ENCODE results near the gene GALNT9.

Gene GALNT9

DNA sequence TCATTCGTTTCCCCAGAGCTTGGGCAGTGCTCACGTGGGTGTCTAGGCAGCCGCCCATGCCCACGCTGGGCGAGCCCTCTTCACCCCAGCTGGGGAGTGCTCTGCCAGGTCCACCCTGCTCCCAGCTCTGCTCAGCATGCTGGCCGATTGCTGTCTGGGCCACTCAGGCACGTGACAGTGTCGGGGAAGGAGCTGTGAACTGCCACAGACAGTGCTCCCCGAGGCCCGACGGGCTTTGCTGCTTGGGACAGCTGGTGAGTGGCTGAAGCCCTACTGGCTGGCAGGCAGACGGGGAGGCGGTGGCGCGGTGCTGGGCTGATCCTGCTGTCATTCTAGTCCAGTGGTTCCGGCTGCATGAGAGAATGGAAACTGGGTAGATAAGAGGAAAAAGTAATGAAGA, 169.4 kb downstream of the GALNT9 start:
- Histone ChIP-seq H3K27ac (ENCODE audit: low read length) (no peak overlapping the region), H3K27me3 (ENCODE audit: control insufficient read depth, insufficient read depth, low read length) (peaks cover 31% of the 10 kb centered on the region), H3K4me3 (ENCODE audit: low read length) (no peak overlapping the region), H3K9me3 (ENCODE audit: control insufficient read depth, low read depth, low read length) (no peaks in the 10 kb centered on the region), H3K9ac (ENCODE audit: low read length) (no peak overlapping the region), H3K36me3 (ENCODE audit: control insufficient read depth, low read depth, low read length) (no peaks in the 10 kb centered on the region), H3K4me1 (ENCODE audit: control insufficient read depth, low read depth, low read length) (no peaks in the 10 kb centered on the region)

DNA sequence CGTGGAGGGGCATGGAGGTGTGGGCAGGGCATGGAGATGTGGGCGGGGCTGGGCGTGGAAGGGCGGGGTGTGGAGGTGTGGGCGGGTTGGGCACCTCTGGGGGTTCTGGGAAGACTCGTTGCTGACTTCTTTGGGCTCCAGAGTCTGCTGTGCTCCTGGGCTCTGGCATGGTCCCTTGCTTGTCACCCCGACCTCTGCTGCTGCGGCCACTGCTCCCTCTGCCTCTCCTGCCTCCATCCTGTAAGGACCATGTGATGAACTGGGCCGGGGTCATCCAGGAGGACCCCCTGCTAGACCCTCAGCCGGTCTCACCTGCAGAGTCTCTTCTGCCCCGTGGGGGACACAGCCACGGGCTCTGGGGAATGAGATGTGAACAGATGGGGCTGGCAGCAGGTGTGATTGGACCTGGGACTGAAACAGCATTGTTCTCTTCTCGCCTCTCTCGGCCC, 169.8 kb downstream of the GALNT9 start:
- Histone ChIP-seq H3K36me3 (ENCODE audit: control insufficient read depth, low read depth, low read length) (no peaks in the 10 kb centered on the region), H3K9ac (ENCODE audit: low read length) (no peak overlapping the region), H3K9me3 (ENCODE audit: control insufficient read depth, low read depth, low read length) (no peaks in the 10 kb centered on the region), H3K4me3 (ENCODE audit: low read length) (no peak overlapping the region), H3K27me3 (ENCODE audit: control insufficient read depth, insufficient read depth, low read length) (peaks cover 34% of the 10 kb centered on the region), H3K27ac (ENCODE audit: low read length) (no peak overlapping the region), H3K4me1 (ENCODE audit: control insufficient read depth, low read depth, low read length) (no peaks in the 10 kb centered on the region)

DNA sequence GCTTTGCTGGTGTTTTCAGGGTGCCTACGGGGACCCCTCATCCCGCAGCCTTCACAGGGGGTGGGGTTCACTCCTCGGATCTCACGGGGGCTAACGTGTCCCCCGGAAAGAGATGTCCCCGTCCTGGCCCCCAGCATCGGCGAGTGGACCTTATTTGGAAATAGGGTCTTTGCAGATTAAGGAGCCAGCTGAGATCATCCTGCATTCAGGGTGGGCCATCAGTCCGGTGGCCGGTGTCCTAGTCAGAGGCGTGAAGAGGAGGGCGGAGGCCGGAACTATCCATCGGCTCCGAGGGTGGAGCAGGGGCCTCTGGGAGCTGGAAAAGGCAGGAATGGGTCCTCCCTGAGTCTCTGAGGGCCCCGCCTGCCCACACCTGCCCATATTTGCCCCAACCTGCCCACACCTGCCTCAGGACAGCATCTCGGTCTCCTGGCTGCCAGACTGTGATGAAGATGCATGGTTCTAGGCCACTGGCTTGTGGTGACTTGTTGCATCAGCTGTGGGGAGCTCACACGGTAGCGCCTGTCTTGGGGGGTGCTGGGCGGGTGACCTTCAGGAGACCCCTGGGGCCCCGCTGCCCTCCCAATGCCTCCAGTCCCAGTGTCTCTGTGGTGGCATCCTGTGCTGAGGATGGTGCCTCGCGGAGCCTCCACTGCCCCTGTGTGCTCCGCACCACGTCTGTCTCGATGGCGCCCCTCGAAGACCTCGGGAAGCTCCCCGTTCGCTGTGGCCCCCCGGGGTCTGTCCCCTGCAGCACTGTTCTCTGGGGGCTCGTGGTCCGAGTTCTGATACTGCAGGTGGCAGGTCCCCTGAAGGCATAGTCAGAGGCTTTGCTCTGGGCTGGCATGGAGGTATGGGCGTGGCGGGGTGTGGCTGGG, 170.5 kb downstream of the GALNT9 start:
- no peak overlapping the region for H3K4me3 ChIP-seq (ENCODE audit: low read length)
- H3K27me3 ChIP-seq (ENCODE audit: control insufficient read depth, insufficient read depth, low read length) = peaks cover 33% of the 10 kb centered on the region
- H3K27ac ChIP-seq (ENCODE audit: low read length) = no peak overlapping the region
- H3K9me3 ChIP-seq (ENCODE audit: control insufficient read depth, low read depth, low read length) = no peaks in the 10 kb centered on the region
- no peak overlapping the region for H3K9ac ChIP-seq (ENCODE audit: low read length)
- no peaks in the 10 kb centered on the region for H3K4me1 ChIP-seq (ENCODE audit: control insufficient read depth, low read depth, low read length)
- H3K36me3 ChIP-seq (ENCODE audit: control insufficient read depth, low read depth, low read length) = no peaks in the 10 kb centered on the region

DNA sequence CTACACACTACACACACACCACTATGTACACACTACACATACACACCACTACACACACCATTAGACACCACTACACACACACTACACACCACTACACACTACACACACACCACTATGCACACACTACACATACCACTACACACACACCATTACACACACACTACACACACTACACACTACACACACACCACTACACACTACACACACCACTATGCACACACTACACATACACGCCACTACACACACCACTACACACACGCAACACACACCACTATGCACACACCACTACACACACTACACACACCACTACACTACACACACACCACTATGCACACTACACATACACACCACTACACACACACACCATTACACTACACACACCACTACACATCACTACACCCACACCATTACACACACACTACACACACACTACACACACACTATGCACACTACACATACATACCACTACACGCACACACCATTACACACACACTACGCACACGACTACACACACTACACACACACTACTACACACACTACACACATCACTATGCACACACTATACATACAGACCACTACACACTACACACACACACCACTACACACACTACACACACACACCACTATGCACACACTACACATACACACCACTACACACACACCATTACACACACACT, 171.5 kb downstream of the GALNT9 start:
- H3K4me3 ChIP-seq (ENCODE audit: low read length) = no peak overlapping the region
- no peak overlapping the region for H3K9ac ChIP-seq (ENCODE audit: low read length)
- H3K36me3 ChIP-seq (ENCODE audit: control insufficient read depth, low read depth, low read length) = no peaks in the 10 kb centered on the region
- H3K4me1 ChIP-seq (ENCODE audit: control insufficient read depth, low read depth, low read length) = no peaks in the 10 kb centered on the region
- peaks cover 22% of the 10 kb centered on the region for H3K27me3 ChIP-seq (ENCODE audit: control insufficient read depth, insufficient read depth, low read length)
- H3K9me3 ChIP-seq (ENCODE audit: control insufficient read depth, low read depth, low read length) = no peaks in the 10 kb centered on the region
- H3K27ac ChIP-seq (ENCODE audit: low read length) = no peak overlapping the region

DNA sequence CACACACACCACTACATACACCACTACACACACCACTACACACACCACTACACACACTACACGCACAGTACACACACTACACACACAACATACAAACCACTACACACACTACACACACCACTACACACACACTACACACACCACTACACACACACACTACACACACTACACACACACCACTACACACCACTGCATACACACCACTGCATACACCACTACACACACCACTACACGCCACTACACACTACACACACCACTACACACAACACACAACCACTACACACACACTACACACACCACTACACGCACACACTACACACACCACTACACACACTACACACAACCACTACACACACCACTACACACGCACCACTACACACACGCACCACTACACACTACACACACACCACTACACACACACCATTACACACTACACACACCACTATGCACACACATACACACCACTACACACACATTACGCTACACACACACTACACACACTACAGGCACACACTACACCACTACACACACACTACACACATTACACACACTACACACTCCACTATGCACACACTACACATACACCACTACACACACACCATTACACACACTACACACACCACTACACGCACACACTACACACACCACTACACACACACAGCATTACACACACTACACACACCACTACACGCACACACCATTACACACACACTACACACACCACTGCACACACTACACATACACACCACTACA, 172.6 kb downstream of the GALNT9 start:
- H3K4me3 ChIP-seq (ENCODE audit: low read length) = no peak overlapping the region
- peaks cover 11% of the 10 kb centered on the region for H3K27me3 ChIP-seq (ENCODE audit: control insufficient read depth, insufficient read depth, low read length)
- H3K27ac ChIP-seq (ENCODE audit: low read length) = no peak overlapping the region
- H3K4me1 ChIP-seq (ENCODE audit: control insufficient read depth, low read depth, low read length) = no peaks in the 10 kb centered on the region
- H3K9ac ChIP-seq (ENCODE audit: low read length) = no peak overlapping the region
- no peaks in the 10 kb centered on the region for H3K9me3 ChIP-seq (ENCODE audit: control insufficient read depth, low read depth, low read length)
- no peaks in the 10 kb centered on the region for H3K36me3 ChIP-seq (ENCODE audit: control insufficient read depth, low read depth, low read length)

DNA sequence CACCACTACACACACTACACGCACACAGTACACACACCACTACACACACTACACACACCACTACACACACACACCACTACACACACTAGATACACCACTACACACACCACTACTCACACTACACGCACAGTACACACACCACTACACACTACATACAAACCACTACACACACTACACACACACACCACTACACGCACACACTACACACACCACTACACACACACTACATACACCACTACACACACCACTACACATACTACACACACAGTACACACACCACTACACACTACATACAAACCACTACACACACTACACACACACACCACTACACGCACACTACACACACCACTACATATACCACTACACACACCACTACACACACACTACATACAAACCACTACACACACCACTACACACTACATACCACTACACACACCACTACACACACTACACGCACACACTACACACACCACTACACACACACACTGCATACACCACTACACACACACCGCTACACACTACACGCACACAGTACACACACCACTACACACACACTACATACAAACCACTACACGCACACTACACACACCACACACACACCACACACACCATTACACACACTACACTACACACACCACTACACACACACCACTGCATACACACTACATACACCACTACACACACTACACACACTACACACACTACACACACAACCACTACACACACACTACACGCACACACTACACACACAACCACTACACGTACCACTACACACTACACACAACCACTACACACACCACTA, 173.4 kb downstream of the GALNT9 start:
- Histone ChIP-seq H3K4me1 (ENCODE audit: control insufficient read depth, low read depth, low read length) (no peaks in the 10 kb centered on the region), H3K36me3 (ENCODE audit: control insufficient read depth, low read depth, low read length) (no peaks in the 10 kb centered on the region), H3K9me3 (ENCODE audit: control insufficient read depth, low read depth, low read length) (no peaks in the 10 kb centered on the region), H3K27me3 (ENCODE audit: control insufficient read depth, insufficient read depth, low read length) (peaks cover 7% of the 10 kb centered on the region), H3K4me3 (ENCODE audit: low read length) (no peak overlapping the region), H3K27ac (ENCODE audit: low read length) (no peak overlapping the region), H3K9ac (ENCODE audit: low read length) (no peak overlapping the region)

DNA sequence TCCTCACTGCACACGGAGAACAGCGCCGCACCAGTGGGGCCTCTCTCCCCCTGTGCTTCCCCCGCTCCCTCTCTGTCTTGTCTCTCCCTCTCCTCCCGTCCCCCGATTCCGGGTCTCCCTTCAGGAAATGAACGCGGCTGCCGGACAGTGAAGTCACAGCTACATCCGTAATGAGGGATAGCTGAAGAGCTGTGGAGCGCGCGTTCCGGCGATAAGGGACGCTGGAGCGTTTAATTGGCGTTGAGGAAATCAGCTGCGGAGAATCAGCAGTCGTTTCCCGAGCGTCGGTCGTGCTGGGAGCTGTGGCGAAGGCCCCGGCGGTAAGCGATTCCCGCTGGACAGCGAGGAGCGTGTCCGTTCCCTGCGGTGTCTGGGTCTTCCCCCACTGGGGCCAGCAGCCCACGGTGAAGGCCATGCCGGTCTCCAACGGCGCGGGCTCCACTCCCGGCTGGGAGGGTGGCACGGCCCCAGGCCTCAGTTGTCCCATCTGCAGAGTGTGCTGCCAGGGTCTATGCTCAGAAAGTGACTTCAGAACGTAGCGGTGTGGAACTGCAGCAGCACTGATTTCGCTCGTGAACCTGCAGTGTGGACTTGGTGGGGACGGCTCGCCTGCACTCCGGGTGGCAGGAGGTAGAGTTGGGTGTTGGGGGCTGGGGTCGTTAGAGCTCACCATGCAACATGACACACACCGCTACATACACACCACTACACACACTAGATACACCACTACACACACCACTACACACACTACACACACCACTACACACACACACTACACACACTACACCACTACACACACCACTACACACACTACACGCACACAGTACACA, 174.2 kb downstream of the GALNT9 start:
- H3K27me3 ChIP-seq (ENCODE audit: control insufficient read depth, insufficient read depth, low read length) = peaks cover 7% of the 10 kb centered on the region
- H3K4me1 ChIP-seq (ENCODE audit: control insufficient read depth, low read depth, low read length) = no peaks in the 10 kb centered on the region
- H3K9ac ChIP-seq (ENCODE audit: low read length) = no peak overlapping the region
- H3K27ac ChIP-seq (ENCODE audit: low read length) = no peak overlapping the region
- no peaks in the 10 kb centered on the region for H3K36me3 ChIP-seq (ENCODE audit: control insufficient read depth, low read depth, low read length)
- H3K9me3 ChIP-seq (ENCODE audit: control insufficient read depth, low read depth, low read length) = no peaks in the 10 kb centered on the region
- H3K4me3 ChIP-seq (ENCODE audit: low read length) = no peak overlapping the region

DNA sequence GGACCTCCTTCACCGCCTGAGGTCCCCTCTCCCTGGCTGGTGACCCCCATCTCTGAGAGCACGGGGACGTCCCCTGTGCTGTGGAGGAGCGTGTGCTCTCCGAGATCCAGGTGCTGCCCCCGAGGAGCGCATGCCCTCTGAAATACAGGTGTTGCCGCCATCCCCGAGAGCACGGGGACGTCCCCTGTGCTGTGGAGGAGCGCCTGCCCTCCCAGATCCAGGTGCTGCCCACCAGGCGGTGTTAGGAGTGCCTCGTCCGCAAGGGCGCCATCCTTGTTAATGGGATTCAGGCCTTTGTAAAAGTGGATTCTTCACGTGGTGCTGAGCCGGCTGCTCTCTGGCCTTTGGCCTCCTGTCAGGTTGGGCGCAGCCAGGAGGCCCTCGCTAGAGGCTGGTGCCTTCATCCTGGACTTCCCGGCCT, 175.0 kb downstream of the GALNT9 start:
- Histone ChIP-seq H3K9ac (ENCODE audit: low read length) (no peak overlapping the region), H3K4me1 (ENCODE audit: control insufficient read depth, low read depth, low read length) (no peaks in the 10 kb centered on the region), H3K9me3 (ENCODE audit: control insufficient read depth, low read depth, low read length) (no peaks in the 10 kb centered on the region), H3K4me3 (ENCODE audit: low read length) (no peak overlapping the region), H3K36me3 (ENCODE audit: control insufficient read depth, low read depth, low read length) (no peaks in the 10 kb centered on the region), H3K27ac (ENCODE audit: low read length) (no peak overlapping the region), H3K27me3 (ENCODE audit: control insufficient read depth, insufficient read depth, low read length) (peaks cover 7% of the 10 kb centered on the region)

DNA sequence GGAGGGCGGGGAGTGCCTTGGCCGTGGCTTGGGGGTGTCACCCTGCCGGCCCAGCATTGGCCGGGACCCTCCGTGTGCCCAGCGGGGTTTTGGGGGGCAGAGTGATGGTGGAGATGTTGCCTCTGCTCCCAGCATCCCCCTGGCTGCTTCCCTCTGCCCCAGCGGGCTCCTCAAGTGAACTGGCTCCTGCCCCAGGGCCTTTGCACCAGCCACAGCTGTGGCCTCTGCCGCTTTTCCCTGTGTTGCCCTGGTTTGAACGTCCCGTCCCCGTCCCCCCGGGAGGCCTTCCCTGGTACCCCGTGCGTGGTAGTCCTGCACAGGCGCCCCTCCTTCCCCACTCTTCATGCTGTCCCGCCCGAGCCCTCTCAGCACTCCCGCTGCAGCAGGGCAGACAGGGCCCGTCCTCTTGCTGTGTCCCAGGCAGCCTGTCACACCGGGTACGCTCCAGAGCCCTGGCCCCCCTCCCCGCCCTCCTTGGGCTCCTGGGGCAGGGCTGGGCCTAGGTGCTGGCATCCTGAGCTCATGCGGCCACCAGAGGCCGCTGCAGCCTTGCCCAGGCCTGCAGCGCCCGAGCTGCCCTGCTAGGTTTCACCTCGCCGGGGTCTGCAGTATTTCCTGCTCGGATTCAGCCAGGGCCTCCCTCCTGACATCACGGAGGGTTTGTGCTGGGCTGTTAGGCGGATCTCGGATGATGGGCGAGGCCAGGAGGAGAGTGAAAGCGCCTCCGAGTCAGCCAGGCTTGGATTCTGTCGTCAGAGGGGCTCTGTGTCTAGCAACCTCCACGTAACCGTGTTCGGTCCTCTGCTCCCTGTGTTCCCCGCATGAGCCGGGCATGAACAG, 175.7 kb downstream of the GALNT9 start:
- Histone ChIP-seq H3K27ac (ENCODE audit: low read length) (no peak overlapping the region), H3K27me3 (ENCODE audit: control insufficient read depth, insufficient read depth, low read length) (peaks cover 7% of the 10 kb centered on the region), H3K9me3 (ENCODE audit: control insufficient read depth, low read depth, low read length) (no peaks in the 10 kb centered on the region), H3K9ac (ENCODE audit: low read length) (no peak overlapping the region), H3K4me1 (ENCODE audit: control insufficient read depth, low read depth, low read length) (no peaks in the 10 kb centered on the region), H3K4me3 (ENCODE audit: low read length) (no peak overlapping the region), H3K36me3 (ENCODE audit: control insufficient read depth, low read depth, low read length) (no peaks in the 10 kb centered on the region)

DNA sequence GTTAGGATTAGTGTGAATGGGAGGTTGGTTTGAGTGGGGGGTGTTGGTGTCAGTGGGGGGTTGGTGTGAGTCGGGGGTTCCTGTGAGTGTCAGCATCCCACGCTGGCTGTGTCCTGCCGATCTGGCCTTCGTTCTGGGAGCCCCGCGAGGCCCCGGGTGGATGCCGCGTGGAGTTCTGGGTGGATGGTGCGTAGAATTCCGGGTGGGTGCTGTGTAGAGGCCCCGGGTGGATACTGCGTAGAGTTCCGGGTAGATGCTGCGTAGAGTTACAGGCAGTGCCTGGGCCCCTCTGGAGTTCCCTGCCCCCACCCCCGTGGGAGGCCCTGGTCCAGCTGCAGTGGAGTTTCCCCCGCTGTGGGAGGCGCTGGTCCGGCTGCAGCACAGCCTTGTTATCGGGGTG, 176.4 kb downstream of the GALNT9 start:
- H3K4me1 ChIP-seq (ENCODE audit: control insufficient read depth, low read depth, low read length) = no peaks in the 10 kb centered on the region
- no peak overlapping the region for H3K4me3 ChIP-seq (ENCODE audit: low read length)
- no peak overlapping the region for H3K27ac ChIP-seq (ENCODE audit: low read length)
- H3K27me3 ChIP-seq (ENCODE audit: control insufficient read depth, insufficient read depth, low read length) = peaks cover 7% of the 10 kb centered on the region
- no peak overlapping the region for H3K9ac ChIP-seq (ENCODE audit: low read length)
- H3K9me3 ChIP-seq (ENCODE audit: control insufficient read depth, low read depth, low read length) = no peaks in the 10 kb centered on the region
- H3K36me3 ChIP-seq (ENCODE audit: control insufficient read depth, low read depth, low read length) = no peaks in the 10 kb centered on the region

Measured in iPS-18a (cell line).